Left lung (tissue), 10 donors: ENCODE results near the gene STUB1. TPM values are rescaled to one million over a fixed set of nuclear protein-coding genes. Genes with fewer than 3 reads are reported as not detected.

Experiments
- ATAC-seq: fragments of 200-7000 bp; cut with Tn5 transposase; one replicate; pipeline ENCODE4 v1.9.1; 2020; ENCODE audit warnings: moderate library complexity
- DNase-seq, 4 donors: peaks; one replicate each; pipeline ENCODE4 v3.0.0-alpha.2; 2013 to 2020
- H3K27ac ChIP-seq, 2 donors: fragments of 200-600 bp; sonication (generic) in 1 of 2; one replicate each; pipeline versions ENCODE4 v1.5.0 to v1.8.0; 2020 to 2021
- H3K27me3 ChIP-seq, 2 donors: fragments of 200-600 bp; sonication (generic) in 1 of 2; one replicate each; pipeline versions ENCODE4 v1.5.0 to v1.8.0; 2020 to 2021
- H3K36me3 ChIP-seq, 2 donors: fragments of 200-600 bp; sonication (generic) in 1 of 2; one replicate each; pipeline versions ENCODE4 v1.5.0 to v1.8.0; 2020 to 2021
- H3K4me1 ChIP-seq, 2 donors: fragments of 200-600 bp; one replicate each; pipeline ENCODE4 v1.8.0; 2021
- H3K4me3 ChIP-seq, 2 donors: fragments of 200-600 bp; sonication (generic) in 1 of 2; one replicate each; pipeline versions ENCODE4 v1.5.0 to v1.8.0; 2020 to 2021; ENCODE audit warnings: mild to moderate bottlenecking in 1 of 2
- H3K9me3 ChIP-seq, 2 donors: fragments of 200-600 bp; sonication (generic) in 1 of 2; one replicate each; pipeline versions ENCODE4 v1.5.0 to v1.8.0; 2020 to 2021
- CTCF ChIP-seq, 2 donors: fragments of 200-600 bp; sonication (generic) in 1 of 2; IDR thresholded peaks; one replicate each; pipeline versions ENCODE4 v1.5.0 to v1.8.0; 2021; ENCODE audit warnings: antibody characterized with exemption in 2 of 2
- intact Hi-C, 2 donors: fragments of 100-400 bp; cut with DNase I; formaldehyde crosslinking; loops; one replicate each; pipeline versions ENCODE4 v1.11.2 to v1.14.2; 2022
- polyA plus RNA-seq, 6 donors: library from polyadenylated mRNA; unstranded; fragments of 120-200 nt; gene quantifications; one replicate each; pipeline ENCODE4 v1.2.1, GENCODE V29; 2013; ENCODE audit not compliant: insufficient read length in 6 of 6
- total RNA-seq, 2 donors: library from RNA; stranded (reverse); fragmentation: NEBNext Ultra II Directional; extraction: Animal tissue kit (Norgen Biotek cat#: 25700); gene quantifications; one replicate each; pipeline ENCODE4 v1.2.1, GENCODE V29; 2021
- donor health status: DM: no; HTN: yes; CAD: no.
- donor health status: DM: no; HTN: no; CAD: no.

Gene STUB1
- total and polyA plus RNA-seq, 8 donors = 92.9 to 143 (median 108) TPM

- ATAC-seq (no peak), DNase-seq (no peak)
- peaks cover 16 to 48% of the 10 kb centered on the region in 2 donors for H3K4me1 ChIP-seq
- H3K27me3 ChIP-seq = peaks cover 0 to 51% of the 10 kb centered on the region in 2 donors
- peaks cover 0 to 7% of the 10 kb centered on the region in 2 donors for H3K36me3 ChIP-seq
- H3K27ac ChIP-seq = no peak overlapping the region
- H3K9me3 ChIP-seq = no peaks in the 10 kb centered on the region
- TF ChIP-seq CTCF (IDR thresholded peaks at IDR 0.05) = no peak
- H3K4me3 ChIP-seq = no peak overlapping the region
- intact Hi-C loops = no loop called here
Observed at GRCh38 chr16:725041-725376, 44.8 kb downstream of the STUB1 start.

GRCh38 chr16:725463-726187, 45.4 kb downstream of the STUB1 start:
- DNase-seq = no peak
- peaks cover 12 to 42% of the 10 kb centered on the region in 2 donors for H3K4me1 ChIP-seq
- ATAC-seq = no peak
- no peaks in the 10 kb centered on the region for H3K9me3 ChIP-seq
- TF ChIP-seq CTCF (IDR thresholded peaks at IDR 0.05) = no peak
- intact Hi-C loops = no loop called here
- H3K27me3 ChIP-seq = peaks cover 0 to 45% of the 10 kb centered on the region in 2 donors
- peak overlapping the region in 1 of 2 donors; percentile 49 for H3K4me3 ChIP-seq
- no peak overlapping the region for H3K27ac ChIP-seq
- peaks cover 0 to 13% of the 10 kb centered on the region in 2 donors for H3K36me3 ChIP-seq

GRCh38 chr16:726188-726437, 45.9 kb downstream of the STUB1 start:
- Histone ChIP-seq H3K9me3 (no peaks in the 10 kb centered on the region), H3K27me3 (peaks cover 0 to 45% of the 10 kb centered on the region in 2 donors), H3K4me1 (peaks cover 12 to 41% of the 10 kb centered on the region in 2 donors), H3K27ac (no peak overlapping the region), H3K4me3 (peak overlapping the region in 1 of 2 donors; percentile 49), H3K36me3 (peaks cover 0 to 18% of the 10 kb centered on the region in 2 donors)
- ATAC-seq (no peak), DNase-seq (no peak)
- no peak for TF ChIP-seq CTCF (IDR thresholded peaks at IDR 0.05)
- intact Hi-C loops = no loop called here

- no peak for TF ChIP-seq CTCF (IDR thresholded peaks at IDR 0.05)
- Histone ChIP-seq H3K36me3 (peaks cover 0 to 23% of the 10 kb centered on the region in 2 donors), H3K4me3 (peak within 1 kb of the TSS; percentile 24 to 49), H3K4me1 (peaks cover 12 to 36% of the 10 kb centered on the region in 2 donors), H3K27ac (no peak within 1 kb of the TSS), H3K27me3 (peaks cover 0 to 45% of the 10 kb centered on the region in 2 donors), H3K9me3 (no peaks in the 10 kb centered on the region)
- ATAC-seq (peak; percentile 50), DNase-seq (peak in 2 of 4 donors; percentile 73 to 91)
- intact Hi-C loops = no loop called here
Observed at GRCh38 chr16:726438-727290, 46.5 kb downstream of the STUB1 start, which contains the start of the genes CCDC78 and HAGHL. Gene CCDC78 (minus strand): TSS chr16:726443. CDS start chr16:726367, 76 bp downstream. Gene HAGHL (plus strand): TSS chr16:727106. CDS start chr16:727510, 404 bp downstream.
